Kidney tubule cell (primary cell): ENCODE data around the gene PRUNE1.
A peak's percentile ranks its signal among the peaks of the same experiment; 100 is the strongest.

Source experiments
- DNase-seq: peaks from one replicate; pipeline ENCODE4 v3.0.0-alpha.2; 2018; ENCODE audit warnings: low spot score

The PRUNE1 gene

DNA sequence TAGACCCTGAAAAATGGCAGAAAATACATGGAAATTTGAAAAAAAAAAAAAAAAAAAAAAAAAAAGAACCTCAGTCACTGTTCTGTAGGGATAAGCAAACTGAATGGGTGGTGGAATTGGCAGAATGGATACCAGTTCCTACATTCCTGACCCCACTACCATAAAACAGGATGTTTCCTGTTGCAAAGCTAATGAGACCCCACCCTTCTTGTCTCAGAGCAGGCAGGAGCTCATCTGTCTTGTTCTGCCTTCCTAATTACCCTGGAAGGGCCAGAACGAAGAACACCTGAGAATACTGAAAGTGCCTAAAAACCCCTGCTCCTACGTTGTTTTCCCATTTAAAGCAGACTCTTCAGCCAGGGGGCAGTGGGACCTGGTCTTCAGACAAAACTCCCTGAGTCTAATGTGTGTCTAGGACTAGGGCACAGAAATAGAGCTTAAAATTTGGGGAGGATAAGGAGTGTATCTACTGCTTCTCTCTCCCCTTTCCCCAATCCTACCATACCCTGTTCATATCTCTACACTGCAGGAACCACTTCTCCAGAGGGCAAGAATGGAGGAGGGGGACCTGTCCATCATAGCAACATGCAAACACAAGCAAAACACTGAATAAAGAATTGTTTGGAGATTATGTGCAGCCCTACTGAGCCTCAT is 43.2 kb downstream of the PRUNE1 start:
- DNase-seq, result no peak

GRCh38 chr1:151054971-151055547 is 46.8 kb downstream of the PRUNE1 start:
- no peak for DNase-seq

DNA sequence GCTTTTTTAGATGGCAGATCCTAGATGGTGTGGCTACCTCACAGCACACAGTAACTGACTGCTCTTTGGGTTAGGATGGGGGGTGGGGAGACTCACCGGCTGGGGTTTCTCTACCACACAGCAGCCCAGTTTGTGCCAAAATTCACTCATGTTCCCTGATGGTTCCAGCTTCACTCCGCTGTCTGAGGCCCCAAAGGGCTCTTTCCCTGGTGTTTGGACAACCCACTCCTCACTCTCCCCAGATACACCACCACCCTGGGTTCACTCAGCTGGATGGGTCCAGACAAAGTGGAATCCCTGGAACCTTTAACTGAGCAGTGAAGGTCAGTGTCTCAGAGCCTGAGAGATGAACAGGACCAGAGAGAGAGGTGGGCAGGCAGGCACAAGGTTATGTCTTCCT is 47.3 kb downstream of the PRUNE1 start:
- DNase-seq, result no peak

GRCh38 chr1:151056149-151056548 is 47.9 kb downstream of the PRUNE1 start:
- no peak for DNase-seq

DNA sequence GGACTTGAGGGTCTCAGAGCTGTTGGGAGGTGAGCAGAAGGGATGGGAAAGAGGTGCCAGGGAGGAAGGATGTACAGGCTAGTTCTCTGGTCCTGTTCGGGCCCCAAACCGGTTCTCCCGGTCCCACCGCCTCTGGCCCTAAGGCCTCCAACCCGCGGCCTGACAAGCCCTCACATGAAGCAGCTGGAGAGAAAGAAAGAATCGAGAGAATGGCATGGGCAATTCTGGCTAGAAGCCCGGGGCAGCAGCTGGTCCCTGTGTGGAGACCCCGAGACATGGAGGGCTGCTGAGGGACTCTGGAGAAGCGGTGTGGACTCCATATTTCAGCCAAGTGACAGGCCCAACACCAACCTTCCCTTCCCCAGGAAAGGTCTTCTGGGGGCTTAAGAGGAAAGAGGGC is 50.4 kb downstream of the PRUNE1 start:
- DNase-seq, result no peak

DNA sequence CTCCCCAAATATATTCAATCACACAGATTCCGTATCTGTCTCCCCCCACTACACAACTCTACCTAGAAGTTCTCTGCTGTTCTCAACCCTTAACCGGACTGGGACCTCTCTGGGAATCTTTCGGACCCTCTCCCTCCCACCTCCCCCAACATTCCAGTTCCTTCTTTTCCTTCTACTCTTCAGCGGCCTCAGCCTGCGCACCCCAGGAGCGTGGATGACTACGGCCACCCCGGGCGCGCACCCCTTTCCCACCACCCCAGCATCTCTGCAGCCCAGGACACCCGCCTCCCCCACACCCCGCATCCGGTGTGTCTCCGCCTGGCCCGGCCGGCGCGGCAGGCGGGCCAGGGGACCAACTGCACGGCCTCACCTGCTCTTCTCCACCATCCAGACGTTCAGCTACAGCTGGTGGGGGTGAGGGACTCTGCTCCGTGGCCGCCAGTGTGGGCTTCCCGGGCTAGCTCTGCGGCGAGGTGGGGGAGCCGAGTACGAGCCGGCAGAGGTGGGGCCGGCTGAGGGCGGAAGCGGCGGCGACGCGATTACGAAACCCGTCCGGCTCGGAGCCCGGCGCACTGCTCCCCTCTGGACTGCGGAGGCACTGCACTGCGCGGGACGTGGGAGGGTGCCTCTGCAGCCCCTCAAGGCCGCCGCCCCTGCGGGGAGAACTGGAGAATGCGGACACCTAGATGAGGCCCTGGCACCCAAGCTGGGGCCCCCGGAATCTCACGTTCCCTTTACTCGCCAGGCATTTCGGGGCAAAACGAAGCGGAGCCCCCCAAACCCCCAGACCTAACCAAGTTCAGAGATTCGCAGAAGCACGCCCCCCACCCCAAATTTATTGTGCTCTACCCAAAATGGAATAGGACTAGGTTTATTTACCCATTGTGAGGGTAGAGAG is 51.1 kb downstream of the PRUNE1 start, which contains the start of gene CDC42SE1:
TSS of gene CDC42SE1 (minus strand) at position 514 of the 898 bp plus-strand sequence. CDS start 3,892 bp downstream, outside the sequence.
- peak; percentile 86 for DNase-seq

GRCh38 chr1:151060007-151060656 is 51.9 kb downstream of the PRUNE1 start, which contains the start of gene MLLT11:
MLLT11 (plus strand) TSS chr1:151060397; CDS start chr1:151067225, 6,828 bp downstream.
- peak; percentile 44 for DNase-seq

GRCh38 chr1:151060657-151061421 is 52.6 kb downstream of the PRUNE1 start:
- no peak for DNase-seq

- DNase-seq, result no peak
Measured at GRCh38 chr1:151061704-151062103, 53.5 kb downstream of the PRUNE1 start.

DNA sequence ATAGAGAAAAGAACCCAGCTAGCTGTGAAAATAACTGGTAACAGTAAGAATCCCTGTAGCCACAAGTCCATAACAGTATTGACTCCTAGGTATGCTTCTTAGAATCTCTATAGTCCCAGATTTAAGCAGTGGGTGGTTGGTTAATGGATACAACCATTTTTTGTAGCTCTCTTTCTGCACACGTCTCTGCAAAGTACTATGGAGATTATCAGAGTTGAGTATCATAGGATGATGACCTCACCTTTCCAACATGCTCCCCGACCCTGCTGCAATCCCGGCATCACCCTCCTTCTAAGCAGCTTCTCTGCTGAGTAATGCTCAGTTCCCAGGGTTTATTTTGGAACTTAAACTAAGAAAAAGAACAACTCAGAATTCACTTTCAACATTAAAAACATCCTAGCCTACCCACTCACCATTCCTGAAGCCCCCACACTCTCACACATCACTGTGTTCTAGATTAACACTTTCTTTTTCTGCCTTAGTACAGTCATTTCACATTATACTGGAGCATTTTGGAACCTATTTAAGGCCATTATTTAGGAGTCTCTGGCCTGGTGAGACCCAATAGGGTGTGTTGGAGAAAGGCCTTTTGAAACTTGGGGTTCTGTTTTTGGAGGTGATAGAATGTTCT is 54.6 kb downstream of the PRUNE1 start:
- peak; percentile 63 for DNase-seq

DNA sequence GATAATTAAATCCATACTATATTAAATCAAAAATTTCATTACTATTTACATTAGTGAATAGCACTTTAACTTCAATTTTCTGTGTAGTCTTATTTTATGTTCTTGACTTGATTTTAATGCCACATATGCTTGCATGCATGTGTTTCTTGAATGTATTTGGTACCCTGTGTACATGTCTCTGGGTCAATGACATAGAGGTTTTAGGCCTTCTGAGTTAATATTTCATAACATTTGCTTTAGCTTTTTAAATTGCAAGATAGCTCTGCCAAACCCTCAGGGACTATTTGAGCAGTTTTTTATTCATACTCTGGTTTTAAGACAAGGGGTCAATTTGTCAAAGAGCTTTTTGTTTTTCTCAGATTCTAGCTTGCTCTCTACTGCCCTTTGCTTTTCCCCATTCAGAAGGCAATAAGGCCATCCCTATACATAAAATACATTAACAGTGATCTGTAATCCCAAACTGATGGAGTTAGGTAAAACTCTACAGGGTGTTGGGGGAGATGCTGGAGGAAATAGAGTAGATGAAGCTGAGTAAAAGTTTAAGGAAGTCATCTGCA is 56.9 kb downstream of the PRUNE1 start:
- no peak for DNase-seq

DNA sequence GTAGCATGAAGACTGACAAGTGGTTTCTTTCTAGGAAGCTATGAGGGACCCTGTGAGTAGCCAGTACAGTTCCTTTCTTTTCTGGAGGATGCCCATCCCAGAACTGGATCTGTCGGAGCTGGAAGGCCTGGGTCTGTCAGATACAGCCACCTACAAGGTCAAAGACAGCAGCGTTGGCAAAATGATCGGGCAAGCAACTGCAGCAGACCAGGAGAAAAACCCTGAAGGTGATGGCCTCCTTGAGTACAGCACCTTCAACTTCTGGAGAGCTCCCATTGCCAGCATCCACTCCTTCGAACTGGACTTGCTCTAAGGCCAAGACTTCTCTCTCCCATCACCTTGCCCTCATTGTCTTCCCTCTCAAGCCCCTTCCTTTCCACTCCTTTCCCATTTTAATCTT is 58.9 kb downstream of the PRUNE1 start:
- no peak for DNase-seq

DNA sequence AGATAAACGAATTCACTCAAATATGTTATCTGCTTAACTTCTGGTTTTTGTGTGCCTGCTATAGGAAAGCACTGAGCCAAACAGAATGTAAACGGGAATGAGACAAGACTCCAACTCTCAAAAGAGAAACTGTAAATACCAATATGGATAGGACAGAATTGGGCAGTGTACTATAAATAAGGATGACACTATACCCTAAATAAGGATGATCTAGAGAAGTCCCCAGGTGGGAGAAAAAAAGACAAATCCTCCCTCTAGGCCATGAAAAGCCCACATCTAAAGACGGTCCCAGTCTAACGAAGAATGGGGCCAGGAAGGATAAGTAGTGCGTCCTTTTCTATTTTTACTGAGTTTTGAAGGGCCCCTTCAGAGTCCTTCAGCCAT is 60.8 kb downstream of the PRUNE1 start:
- DNase-seq, result no peak

DNA sequence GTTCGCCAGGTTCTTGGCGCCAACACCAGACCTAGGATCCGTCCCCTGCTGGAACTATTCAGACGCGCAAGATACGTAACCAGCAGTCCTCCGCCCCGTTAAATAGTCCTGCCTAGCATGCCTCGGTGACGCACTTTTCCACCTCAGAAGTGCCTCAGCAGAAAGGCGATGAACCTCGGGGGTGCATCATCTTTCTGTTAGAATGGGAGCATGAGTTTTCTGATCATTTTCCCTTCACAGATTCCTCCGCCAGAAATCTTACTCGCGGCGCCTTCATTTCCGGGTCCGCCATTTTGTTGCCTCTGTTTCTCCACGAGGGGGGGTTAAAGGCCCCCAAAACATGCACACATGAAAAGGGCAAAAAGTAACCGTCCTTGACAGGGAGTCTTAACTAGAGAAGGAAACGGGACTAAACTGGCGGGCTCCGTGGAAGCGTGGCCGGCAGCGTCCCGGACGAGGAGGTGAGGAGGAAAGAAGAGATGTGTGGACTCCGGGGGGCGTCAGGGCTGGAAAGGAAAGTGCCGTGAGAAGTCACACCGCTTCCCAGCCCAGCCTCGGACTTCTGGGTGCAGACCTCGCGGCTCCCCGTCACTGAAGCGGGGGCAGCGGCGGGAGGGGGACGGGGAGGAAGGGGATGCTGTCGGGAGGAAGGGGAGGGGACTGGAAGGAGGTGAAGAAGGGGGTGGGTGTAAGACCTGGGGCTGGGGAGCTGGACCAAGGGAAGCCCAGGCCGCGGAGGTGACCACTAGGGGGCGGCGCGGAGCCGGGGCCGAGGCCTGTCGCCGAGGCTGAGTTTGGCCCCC is 62.4 kb downstream of the PRUNE1 start, which contains the start of gene GABPB2:
TSS of gene GABPB2 (plus strand) at position 288 of the 803 bp plus-strand sequence. CDS start 17,429 bp downstream, outside the sequence.
- peak; percentile 92 for DNase-seq

GRCh38 chr1:151072224-151072623 is 64.0 kb downstream of the PRUNE1 start:
- DNase-seq, result no peak
